SU-DHL-6 (cell line): ENCODE measurements around the gene DPYSL5.
"Not testable (repeated sequence)": the region's sequence is repeated elsewhere in the genome, so short reads cannot be mapped to it uniquely, and the experiment has no call there.

ENCODE experiments used
- H2AFZ ChIP-seq: fragments of 200-600 bp; sonication (generic); 2 replicates; pipeline ENCODE4 v1.6.1; 2014; ENCODE audit warnings: low read depth, mild to moderate bottlenecking, moderate library complexity, mixed read lengths, antibody characterized with exemption, low read length; ENCODE audit not compliant: severe bottlenecking
- H3F3A ChIP-seq: fragments of 200-600 bp; shearing (Covaris generic); 2 replicates; pipeline ENCODE4 v1.6.0; 2016; ENCODE audit warnings: antibody characterized with exemption, mild to moderate bottlenecking; ENCODE audit not compliant: insufficient read depth
- H3K27ac ChIP-seq: fragments of 200-600 bp; sonication (generic); 2 replicates; pipeline ENCODE4 v1.5.1; 2016; ENCODE audit warnings: low read depth, mild to moderate bottlenecking, low read length, moderate library complexity, mixed read lengths
- H3K27me3 ChIP-seq: fragments of 200-600 bp; sonication (generic), shearing (Covaris generic); 2 replicates; pipeline ENCODE4 v1.6.0; 2014; ENCODE audit warnings: mild to moderate bottlenecking, low read length
- H3K36me3 ChIP-seq: fragments of 200-600 bp; sonication (generic); 2 replicates; pipeline ENCODE4 v1.6.1; 2014; ENCODE audit warnings: mild to moderate bottlenecking, low read length, mixed read lengths
- H3K4me2 ChIP-seq: fragments of 300-600, 200-600 bp; shearing (Covaris generic), sonication (generic); 2 replicates; pipeline ENCODE4 v1.6.0; 2014; ENCODE audit warnings: low read length, low read depth, mild to moderate bottlenecking; ENCODE audit not compliant: poor library complexity, severe bottlenecking
- H3K4me3 ChIP-seq: fragments of 200-600 bp; sonication (generic); 2 replicates; pipeline ENCODE4 v1.5.1; 2014; ENCODE audit warnings: antibody characterized with exemption, low read length, mild to moderate bottlenecking, mixed read lengths; ENCODE audit not compliant: insufficient read depth, poor library complexity, severe bottlenecking
- H3K79me2 ChIP-seq: fragments of 200-600 bp; sonication (generic); 2 replicates; pipeline ENCODE4 v1.6.1; 2014; ENCODE audit warnings: mild to moderate bottlenecking, low read length, moderate library complexity; ENCODE audit not compliant: insufficient read depth
- H3K9ac ChIP-seq: fragments of 200-600 bp; sonication (generic); 2 replicates; pipeline ENCODE4 v1.7.0; 2014; ENCODE audit warnings: mild to moderate bottlenecking, low read length
- H3K9me2 ChIP-seq: fragments of 200-600 bp; sonication (generic); replicated peaks from 2 replicates; pipeline ENCODE4 v1.6.1; 2014; ENCODE audit warnings: low read length; ENCODE audit not compliant: insufficient read depth
- H3K9me3 ChIP-seq: fragments of 200-600 bp; sonication (generic); 2 replicates; pipeline ENCODE4 v1.6.1; 2014; ENCODE audit warnings: low read length, mixed read lengths; ENCODE audit not compliant: insufficient read depth
- H4K20me1 ChIP-seq: fragments of 200-600 bp; sonication (generic); 2 replicates; pipeline ENCODE4 v1.6.1; 2014; ENCODE audit warnings: low read depth, mild to moderate bottlenecking, antibody characterized with exemption, low read length, moderate library complexity, mixed read lengths
- EZH2phosphoT487 ChIP-seq: fragments of 200-600 bp; sonication (generic), shearing (Covaris generic); conservative IDR thresholded peaks from 2 replicates; pipeline ENCODE4 v1.6.1; 2018; ENCODE audit warnings: mild to moderate bottlenecking, antibody characterized with exemption, low read length, moderate library complexity, mixed read lengths
- TF ChIP-seq, protein P1 (sequence below): fragments of 200-600 bp; sonication (generic); IDR thresholded peaks from one replicate; pipeline ENCODE4 v1.5.1; 2017; ENCODE audit warnings: antibody characterized with exemption, mild to moderate bottlenecking, low read length, moderate library complexity; ENCODE audit not compliant: insufficient read depth, poor library complexity, severe bottlenecking

DPYSL5 gene

DNA sequence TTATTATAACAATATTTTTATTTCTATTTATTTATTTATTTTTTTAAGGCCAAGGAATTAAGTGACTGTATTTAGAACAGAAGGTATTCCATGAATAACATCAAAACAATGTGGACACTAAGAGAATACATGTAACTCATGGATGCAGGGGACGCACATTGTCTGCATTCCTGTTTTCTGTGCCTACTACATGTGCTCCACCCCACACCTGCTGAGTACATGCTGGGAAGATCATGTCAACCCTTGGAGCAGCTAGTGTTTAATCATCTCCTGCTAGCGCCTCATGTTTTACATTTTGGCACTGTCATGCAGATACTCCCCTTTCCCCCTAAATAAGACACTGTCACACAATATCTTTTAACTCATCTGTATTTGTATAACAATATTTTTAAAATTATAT, 29.3 kb downstream of the DPYSL5 start:
- H3K36me3 ChIP-seq = no peaks in the 10 kb centered on the region
- no peaks in the 10 kb centered on the region for H3K27me3 ChIP-seq
- TF ChIP-seq, protein P1, sequence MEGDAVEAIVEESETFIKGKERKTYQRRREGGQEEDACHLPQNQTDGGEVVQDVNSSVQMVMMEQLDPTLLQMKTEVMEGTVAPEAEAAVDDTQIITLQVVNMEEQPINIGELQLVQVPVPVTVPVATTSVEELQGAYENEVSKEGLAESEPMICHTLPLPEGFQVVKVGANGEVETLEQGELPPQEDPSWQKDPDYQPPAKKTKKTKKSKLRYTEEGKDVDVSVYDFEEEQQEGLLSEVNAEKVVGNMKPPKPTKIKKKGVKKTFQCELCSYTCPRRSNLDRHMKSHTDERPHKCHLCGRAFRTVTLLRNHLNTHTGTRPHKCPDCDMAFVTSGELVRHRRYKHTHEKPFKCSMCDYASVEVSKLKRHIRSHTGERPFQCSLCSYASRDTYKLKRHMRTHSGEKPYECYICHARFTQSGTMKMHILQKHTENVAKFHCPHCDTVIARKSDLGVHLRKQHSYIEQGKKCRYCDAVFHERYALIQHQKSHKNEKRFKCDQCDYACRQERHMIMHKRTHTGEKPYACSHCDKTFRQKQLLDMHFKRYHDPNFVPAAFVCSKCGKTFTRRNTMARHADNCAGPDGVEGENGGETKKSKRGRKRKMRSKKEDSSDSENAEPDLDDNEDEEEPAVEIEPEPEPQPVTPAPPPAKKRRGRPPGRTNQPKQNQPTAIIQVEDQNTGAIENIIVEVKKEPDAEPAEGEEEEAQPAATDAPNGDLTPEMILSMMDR = no peak
- TF ChIP-seq EZH2phosphoT487 = no peak
- no peaks in the 10 kb centered on the region for H3K79me2 ChIP-seq
- no peak overlapping the region for H2AFZ ChIP-seq
- H3K4me3 ChIP-seq = no peak overlapping the region
- no peaks in the 10 kb centered on the region for H3K9me3 ChIP-seq
- H3K27ac ChIP-seq = no peak overlapping the region
- no peaks in the 10 kb centered on the region for H4K20me1 ChIP-seq
- H3K4me2 ChIP-seq = no peak overlapping the region
- H3K9me2 ChIP-seq = no peaks in the 10 kb centered on the region
- H3K9ac ChIP-seq = no peak overlapping the region
- no peaks in the 10 kb centered on the region for H3F3A ChIP-seq

DNA sequence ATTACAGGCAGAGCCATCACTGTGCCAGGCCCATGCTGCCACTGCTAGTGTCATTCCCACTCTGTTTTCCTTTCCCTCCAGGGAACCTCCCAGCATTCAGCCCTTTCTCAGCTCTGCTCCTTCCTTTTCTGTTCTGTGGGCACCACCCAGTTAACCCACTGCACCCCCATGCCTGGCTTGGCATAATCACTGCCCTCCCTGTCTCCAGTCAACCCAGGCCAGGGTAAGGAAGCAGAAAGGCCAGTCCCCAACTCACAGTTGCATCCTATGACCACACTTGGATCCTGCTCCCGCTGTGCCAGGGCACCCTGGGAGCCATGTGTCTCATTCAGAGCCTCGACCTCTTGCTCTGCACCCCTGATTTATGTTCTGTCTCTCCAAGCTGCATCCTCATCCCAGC, 32.2 kb downstream of the DPYSL5 start:
- Histone ChIP-seq H3K9me3 (no peaks in the 10 kb centered on the region), H3K4me3 (no peak overlapping the region), H3K9ac (no peak overlapping the region), H3F3A (no peaks in the 10 kb centered on the region), H3K4me2 (no peak overlapping the region), H3K79me2 (no peaks in the 10 kb centered on the region), H3K9me2 (no peaks in the 10 kb centered on the region), H3K27ac (no peak overlapping the region), H3K36me3 (no peaks in the 10 kb centered on the region), H4K20me1 (no peaks in the 10 kb centered on the region), H3K27me3 (no peaks in the 10 kb centered on the region), H2AFZ (no peak overlapping the region)
- TF ChIP-seq, protein P1 = no peak
- TF ChIP-seq EZH2phosphoT487 = no peak

DNA sequence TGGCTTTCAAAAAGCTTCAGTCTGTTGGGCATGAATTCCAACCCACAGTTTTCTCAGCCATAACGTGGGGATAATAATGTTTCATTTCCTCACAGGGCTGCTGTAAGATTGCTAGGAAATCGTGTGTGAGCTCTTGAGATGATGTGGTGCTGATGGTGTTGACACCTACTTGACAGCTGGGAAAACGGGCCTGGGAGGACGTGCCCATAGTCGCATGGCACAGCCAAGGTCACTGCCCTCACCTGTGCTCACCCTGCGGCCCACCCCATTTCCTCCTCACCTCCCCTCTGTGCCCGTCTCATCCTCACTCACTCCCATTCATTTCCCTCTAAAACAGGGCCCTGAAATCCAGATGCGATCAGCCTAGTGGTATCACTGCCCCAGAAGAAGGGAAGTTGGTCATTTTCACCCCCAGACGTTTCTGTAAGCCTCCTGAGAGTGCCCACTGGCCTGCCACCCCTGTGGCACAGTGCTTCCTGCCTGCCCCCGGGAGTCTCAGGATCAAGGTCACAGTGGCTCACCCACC, 33.0 kb downstream of the DPYSL5 start:
- Histone ChIP-seq H3K4me3 (no peak overlapping the region), H3K27me3 (no peaks in the 10 kb centered on the region), H3K27ac (no peak overlapping the region), H3K36me3 (no peaks in the 10 kb centered on the region), H3K9me2 (no peaks in the 10 kb centered on the region), H2AFZ (no peak overlapping the region), H3K9me3 (no peaks in the 10 kb centered on the region), H4K20me1 (no peaks in the 10 kb centered on the region), H3K9ac (no peak overlapping the region), H3K4me2 (no peak overlapping the region), H3K79me2 (no peaks in the 10 kb centered on the region), H3F3A (no peaks in the 10 kb centered on the region)
- TF ChIP-seq EZH2phosphoT487 = no peak
- TF ChIP-seq, protein P1 = no peak

DNA sequence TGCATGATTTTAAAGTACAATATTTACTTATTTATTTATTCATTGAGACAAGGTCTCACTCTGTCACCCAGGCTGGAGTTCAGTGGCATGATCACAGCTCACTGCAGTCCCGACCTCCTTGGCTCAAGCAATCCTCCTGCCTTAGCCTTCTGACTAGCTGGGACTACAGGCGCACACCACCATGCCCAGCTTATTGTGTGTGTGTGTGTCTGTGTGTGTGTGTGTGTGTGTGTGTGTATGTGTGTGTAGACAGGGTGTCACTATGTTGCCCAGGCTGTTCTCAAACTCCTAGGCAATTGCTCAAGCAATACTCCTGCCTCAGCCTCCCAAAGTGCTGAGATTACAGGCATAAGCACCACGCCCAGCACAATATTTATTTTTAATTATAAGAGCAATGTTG, 34.3 kb downstream of the DPYSL5 start:
- not testable (repeated sequence) for H2AFZ ChIP-seq, H3K9me2 ChIP-seq, H3K4me3 ChIP-seq, H4K20me1 ChIP-seq, H3K36me3 ChIP-seq, H3K9ac ChIP-seq, H3K27me3 ChIP-seq, H3K79me2 ChIP-seq, H3K4me2 ChIP-seq, H3K9me3 ChIP-seq, H3K27ac ChIP-seq, H3F3A ChIP-seq
